Endothelial cell of umbilical vein (primary cell): ENCODE data around the gene UFD1.

Experiments used
- GATA2 ChIP-seq: IDR thresholded peaks from 2 replicates; pipeline ENCODE4 v1.7.0; 2011; ENCODE audit warnings: low read depth, mild to moderate bottlenecking, moderate library complexity, mixed read lengths, low read length; ENCODE audit not compliant: insufficient read length, insufficient read depth
- POLR2A ChIP-seq: IDR thresholded peaks from 2 replicates; pipeline ENCODE4 v1.6.1; 2012; ENCODE audit warnings: low read depth, mild to moderate bottlenecking, control low read depth, low read length
- TF ChIP-seq, protein P1 (sequence below), 2 donors: IDR thresholded peaks; 1 replicate in 1 of 2; 2 replicates in 1 of 2; pipeline ENCODE4 v1.5.1; 2011; ENCODE audit warnings: low read length in 2 of 2, mild to moderate bottlenecking in 2 of 2, moderate library complexity in 2 of 2, control low read depth in 1 of 2, inconsistent platforms in 1 of 2, low read depth in 1 of 2; ENCODE audit not compliant: insufficient read depth in 1 of 2; ENCODE audit errors: extremely low read depth in 1 of 2

DNA sequence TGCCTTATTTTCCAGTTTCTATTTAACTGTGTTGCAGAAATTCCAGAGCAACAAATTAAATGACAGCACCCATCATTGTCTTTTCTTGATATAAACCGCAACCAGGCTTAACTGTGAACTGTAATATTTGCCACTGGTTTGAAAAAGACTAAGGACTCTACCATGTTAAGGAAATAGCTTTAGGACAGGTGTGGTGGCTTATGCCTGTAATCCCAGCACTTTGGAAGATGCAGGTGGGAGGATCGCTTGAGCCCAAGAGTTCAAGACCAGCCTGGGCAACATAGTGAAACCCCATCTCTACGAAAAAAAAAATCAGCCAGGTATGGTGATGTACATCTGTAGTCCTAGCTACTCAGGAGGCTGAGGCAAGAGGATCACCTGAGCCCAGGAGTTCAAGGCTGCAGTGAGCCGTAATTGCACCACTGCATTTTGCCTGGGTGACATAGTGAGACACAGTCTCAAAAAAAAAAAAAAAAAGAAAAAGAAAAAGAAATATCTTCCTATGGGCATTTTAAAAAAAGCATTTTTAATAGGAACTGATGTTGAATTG is 76.3 kb downstream of the UFD1 start:
- TF ChIP-seq, protein P1, sequence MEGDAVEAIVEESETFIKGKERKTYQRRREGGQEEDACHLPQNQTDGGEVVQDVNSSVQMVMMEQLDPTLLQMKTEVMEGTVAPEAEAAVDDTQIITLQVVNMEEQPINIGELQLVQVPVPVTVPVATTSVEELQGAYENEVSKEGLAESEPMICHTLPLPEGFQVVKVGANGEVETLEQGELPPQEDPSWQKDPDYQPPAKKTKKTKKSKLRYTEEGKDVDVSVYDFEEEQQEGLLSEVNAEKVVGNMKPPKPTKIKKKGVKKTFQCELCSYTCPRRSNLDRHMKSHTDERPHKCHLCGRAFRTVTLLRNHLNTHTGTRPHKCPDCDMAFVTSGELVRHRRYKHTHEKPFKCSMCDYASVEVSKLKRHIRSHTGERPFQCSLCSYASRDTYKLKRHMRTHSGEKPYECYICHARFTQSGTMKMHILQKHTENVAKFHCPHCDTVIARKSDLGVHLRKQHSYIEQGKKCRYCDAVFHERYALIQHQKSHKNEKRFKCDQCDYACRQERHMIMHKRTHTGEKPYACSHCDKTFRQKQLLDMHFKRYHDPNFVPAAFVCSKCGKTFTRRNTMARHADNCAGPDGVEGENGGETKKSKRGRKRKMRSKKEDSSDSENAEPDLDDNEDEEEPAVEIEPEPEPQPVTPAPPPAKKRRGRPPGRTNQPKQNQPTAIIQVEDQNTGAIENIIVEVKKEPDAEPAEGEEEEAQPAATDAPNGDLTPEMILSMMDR (IDR thresholded peaks at IDR 0.05; ENCODE audit: extremely low read depth in 1 of 2, insufficient read depth in 1 of 2, low read depth in 1 of 2, low read length in 2 of 2), result no peak
- TF ChIP-seq POLR2A (no peak), GATA2 (no peak)
